HG03378 (cell line): Measurements from ENCODE around the gene NDN.
"Not testable (repeated sequence)": the region's sequence is repeated elsewhere in the genome, so short reads cannot be mapped to it uniquely, and the experiment has no call there.

Experiments used
- ATAC-seq: cut with Tn5 transposase; IDR thresholded peaks from one replicate; pipeline ENCODE4 v1.9.1; 2021; ENCODE audit warnings: mild to moderate bottlenecking, moderate library complexity; ENCODE audit not compliant: unreplicated experiment

Gene NDN

DNA sequence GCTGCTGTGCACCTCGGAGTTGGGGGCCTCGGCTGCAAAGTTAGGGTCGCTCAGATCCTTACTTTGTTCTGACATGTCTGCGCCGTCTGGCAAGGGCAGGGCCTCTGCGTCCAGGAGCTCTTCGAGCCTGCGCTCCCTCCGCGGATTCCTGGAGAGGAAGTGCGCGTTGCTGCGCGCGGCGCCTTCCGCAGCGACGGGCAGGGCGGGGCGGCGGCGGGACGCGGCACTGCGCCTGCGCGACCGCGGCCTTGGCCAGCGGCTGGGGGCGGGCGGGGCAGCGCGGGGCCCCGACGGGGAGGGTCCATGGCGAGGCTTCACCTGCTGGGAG lies at the start of gene NDN:
Gene NDN, minus strand, starts transcription at position 163 of the 328 bp plus-strand sequence. Its CDS starts 88 bp downstream, at position 75.
- ATAC-seq: no peak

DNA sequence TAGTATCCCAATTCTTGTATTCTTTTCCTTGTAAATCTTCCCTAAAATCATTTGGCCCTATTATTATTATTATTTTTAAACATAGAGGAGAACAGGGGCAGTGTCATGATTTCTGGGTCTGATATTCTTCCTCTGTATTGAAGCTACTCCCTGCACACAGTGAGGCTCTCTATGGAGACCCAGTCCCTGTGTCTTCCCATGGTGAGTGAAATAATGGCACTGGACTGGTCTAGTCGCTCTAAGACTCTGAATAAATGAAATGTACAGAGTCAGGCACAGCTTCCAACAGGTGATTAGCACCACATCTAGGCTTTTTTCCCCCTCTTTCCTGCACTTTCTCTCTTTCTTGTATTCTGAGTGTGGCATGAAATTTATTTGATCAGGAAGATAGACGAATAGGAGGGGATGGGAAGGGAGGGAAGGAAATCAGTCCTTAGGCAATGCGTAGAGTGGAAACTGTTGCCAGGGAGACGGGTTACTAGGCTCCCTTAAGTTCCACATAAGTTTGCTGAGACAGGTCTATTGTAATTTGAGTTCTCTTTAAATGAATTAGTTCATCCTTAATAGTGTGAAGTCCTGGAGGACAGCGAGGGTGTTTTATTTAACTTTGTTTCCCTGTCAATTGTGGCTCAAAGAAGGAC lies 49.0 kb upstream of the NDN start:
- no peak for ATAC-seq

GRCh38 chr15:23734862-23735261 lies 47.8 kb upstream of the NDN start:
- ATAC-seq: no peak

- ATAC-seq: not testable (repeated sequence)
These were observed 27.0 kb upstream of the NDN start for GRCh38 chr15:23713874-23714656.

DNA sequence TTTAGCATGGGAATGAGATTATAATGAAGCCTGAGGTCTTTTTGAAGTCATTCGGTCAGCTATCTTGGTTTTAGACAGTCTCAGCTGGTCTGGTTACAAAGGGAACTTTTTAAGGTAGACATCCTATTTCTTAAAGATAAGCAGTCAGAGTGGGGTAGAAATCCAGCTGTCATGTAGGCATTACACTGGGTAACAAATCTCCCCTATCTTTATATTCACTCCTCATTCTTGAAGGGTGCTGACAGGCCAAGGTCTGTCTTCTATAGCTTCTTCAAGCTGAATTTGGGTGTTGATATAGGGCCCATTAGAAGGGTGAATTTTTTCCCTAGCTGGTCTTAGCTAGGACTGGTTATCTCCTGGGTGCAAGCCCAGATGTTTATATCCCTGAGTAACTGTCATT lies 21.2 kb upstream of the NDN start:
- ATAC-seq: no peak

GRCh38 chr15:23695282-23695681 lies 8.2 kb upstream of the NDN start:
- no peak for ATAC-seq

- no peak for ATAC-seq
These were observed 7.5 kb upstream of the NDN start for GRCh38 chr15:23694592-23694991.

DNA sequence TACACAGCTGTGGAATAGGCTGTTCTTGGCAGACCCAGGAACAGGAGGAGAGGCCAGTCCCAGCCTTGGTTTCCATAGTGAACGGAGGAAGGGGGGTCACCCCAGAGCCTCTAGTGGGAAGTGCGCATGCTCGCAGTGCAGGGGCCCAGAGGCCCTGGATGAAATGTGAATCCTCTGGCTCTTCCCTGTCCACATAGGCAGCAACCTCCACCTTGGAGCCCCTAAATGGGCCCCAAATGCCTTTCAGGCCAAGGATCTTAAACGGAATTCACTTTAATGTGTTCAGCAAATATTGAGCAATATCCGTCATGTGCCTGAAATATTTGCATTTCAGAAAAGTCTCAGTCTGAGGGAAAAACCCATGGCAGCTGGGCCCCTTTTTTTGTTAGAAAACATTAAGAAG lies 3.3 kb upstream of the NDN start:
- ATAC-seq: no peak

DNA sequence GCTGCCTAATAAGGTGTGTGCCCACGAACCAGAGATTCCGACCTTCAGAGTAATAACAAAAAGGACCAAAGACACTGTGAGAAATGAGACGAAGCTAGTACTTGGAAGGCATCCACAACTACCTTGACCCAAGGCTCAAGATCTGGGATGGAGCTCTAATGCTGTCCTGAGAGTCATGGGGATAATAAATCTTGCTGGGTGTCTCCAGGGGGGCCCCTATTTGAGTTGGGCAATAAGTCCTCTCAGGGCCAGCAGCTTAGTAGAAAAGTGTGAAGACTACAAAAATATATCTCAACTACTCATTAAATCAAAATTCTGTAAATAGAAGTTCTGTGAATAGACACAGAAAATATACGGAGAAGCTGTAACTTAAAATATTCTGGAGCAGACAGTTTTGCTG lies 2.9 kb upstream of the NDN start:
- ATAC-seq: no peak

- ATAC-seq: no peak
These were observed 501 bp downstream of the NDN start for GRCh38 chr15:23686466-23687142.

GRCh38 chr15:23671481-23671880 lies 15.6 kb downstream of the NDN start:
- no peak for ATAC-seq

DNA sequence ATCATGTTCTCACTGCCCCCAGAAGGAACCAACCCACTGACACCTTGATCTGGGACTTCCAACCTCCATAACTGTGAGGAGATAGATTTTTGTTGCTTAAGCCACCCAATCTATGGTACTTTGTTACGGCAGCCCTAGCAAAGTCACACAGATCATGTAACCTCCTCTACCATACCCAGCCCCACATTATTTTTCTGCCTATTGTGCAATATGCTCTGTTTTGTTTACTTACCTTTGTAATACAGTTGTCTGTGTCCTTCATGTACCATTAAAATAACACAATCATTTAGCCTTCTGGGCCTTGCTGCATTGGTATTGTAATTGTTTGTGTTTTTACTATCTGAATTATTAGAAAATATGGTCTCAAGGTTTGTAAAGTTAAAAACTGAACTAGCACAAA lies 16.1 kb downstream of the NDN start:
- ATAC-seq: no peak

GRCh38 chr15:23663232-23663631 lies 23.9 kb downstream of the NDN start:
- no peak for ATAC-seq

DNA sequence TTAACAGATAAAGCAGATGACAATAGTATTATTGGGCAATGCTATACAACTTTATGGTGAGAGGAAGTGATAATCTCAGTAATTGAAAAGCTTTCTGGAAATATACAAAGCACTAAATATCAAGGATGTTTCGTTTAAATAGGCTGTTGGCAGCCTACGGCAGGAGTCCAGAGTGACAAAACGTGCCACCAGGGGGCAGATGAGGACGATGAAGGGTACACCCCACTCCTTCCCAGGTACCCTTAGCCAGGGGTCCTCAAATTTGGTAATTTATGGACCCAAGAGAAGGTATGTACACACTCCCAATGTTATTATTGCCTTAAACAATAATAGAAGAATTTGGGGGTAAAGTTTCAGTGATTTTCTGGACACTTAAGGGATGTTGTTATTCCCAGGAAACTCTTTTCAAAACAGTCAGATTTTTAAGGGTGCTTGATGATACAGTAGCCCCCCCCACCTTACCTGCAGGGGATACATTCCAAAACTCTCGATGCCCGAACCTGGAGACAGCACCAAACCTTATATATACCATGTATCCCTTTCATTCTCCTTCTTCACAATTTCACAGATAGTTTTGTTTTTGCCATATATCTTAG lies 38.1 kb downstream of the NDN start:
- no peak for ATAC-seq

- ATAC-seq: no peak
These were observed 39.4 kb downstream of the NDN start, which contains the start of gene MAGEL2 for GRCh38 chr15:23647421-23648370. Gene MAGEL2, minus strand, starts transcription at chr15:23647867. Its CDS starts 125 bp downstream, at chr15:23647742.

GRCh38 chr15:23647001-23647295 lies 40.2 kb downstream of the NDN start:
- ATAC-seq: no peak

DNA sequence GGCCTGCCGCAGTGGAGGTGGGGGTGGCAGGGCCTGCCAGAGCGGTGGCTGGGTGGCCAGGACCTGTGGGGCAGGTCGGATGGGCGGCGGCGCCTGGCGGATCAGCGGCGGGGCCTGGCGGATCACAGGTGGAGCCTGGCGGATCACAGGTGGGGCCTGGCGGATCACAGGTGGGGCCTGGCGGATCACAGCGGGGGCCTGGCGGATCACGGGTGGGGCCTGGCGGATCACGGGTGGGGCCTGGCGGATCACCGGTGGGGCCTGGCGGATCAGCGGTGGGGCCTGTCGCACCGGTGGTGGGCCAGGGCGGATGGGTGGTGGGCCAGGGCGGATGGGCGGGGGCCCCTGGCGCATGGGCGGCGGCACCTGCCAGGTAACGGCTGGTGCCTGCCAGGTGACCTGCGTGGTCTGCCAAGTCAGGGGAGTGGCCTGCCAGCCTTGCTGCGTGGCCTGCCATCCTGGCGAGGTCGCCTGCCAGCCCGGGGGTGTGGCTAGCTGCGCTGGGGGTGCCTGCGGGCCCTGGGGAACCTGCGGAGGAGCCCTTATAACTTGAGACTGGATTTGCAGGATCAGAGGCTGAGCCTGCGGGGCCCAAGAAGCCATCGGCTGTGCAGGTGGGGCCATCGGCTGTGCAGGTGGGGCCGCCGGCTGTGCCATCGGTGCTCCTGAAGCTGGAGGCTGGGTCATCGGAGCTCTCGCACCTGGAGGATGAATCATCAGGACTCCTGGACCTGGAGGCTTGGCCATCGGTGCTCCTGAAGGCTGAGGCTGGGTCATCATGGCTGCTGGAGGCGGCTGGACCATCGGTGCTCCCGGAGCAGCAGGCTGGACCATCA lies 40.7 kb downstream of the NDN start:
- no peak for ATAC-seq

- ATAC-seq: no peak
These were observed 41.5 kb downstream of the NDN start for GRCh38 chr15:23645371-23646164.

DNA sequence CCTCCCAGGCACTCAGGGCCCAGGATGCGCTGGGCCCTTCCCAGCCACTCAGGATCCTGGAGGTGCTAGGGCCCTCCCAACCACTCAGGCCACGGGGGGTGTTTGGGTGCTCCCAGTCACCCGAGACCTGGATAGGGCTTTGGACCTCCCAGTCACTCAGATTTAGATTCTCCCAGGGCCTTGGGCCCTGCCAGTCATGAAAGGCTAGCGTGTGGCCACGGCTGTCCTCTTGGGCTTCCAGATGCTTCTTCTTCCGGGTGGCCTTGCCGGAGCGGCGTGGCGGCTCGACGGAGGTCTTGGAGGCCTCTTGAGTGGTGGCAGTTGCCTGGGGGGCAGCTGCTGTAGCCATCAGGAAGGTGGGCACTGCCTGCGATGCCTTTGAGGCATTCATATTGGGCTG lies 42.3 kb downstream of the NDN start:
- no peak for ATAC-seq
